ENCODE results near the gene MORN1. TPM values are rescaled to one million over a fixed set of nuclear protein-coding genes. Genes with fewer than 3 reads are reported as not detected.

Gene MORN1
- total and polyA plus RNA-seq, 2 of the 8 experiments (the other 6 are each of a cell fraction or from before 2014, with no cell fraction given) = 5.0 to 9.1 TPM

DNA sequence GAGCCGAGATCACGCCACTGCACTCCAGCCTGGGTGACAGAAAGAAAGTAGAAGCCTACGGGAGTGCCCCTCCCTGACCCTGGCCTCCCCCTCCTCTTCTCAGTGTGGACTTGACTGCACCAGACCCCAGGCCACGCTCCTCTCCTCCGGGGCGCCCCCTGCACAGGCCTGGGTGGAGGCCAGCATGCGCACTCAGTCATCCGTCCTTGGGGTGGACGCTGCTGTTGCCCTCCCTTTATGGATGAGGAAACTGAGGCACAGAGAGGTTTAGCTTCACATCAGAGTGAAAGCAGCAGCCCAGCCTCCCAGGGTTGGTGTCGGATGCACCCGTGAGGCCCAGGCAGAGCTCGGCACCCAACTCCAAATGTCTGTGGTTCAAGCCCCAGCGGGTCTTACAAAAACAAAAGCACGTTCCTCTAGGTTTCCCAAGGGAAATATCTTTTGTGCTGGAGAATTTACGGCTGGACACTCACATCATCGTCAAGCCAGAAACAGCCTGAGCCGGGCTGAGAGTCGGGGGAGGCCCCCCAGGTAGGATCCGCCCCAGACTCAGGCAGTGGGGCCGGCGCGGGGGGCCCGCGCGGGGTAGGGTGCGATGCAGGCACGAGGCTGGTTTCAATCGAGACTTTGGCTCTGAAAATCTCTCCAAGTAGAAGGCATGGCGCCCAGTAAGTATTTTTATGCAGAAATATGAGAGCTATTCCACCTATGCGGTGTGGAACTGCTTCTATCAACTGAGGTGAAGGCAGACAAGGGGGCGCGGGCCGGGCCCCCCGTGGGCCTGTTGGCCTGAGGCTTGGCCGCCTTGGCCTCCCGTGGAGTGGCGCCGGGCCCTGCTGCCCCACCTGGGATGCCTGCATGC lies 36.6 kb downstream of the MORN1 start (continued):
- TF ChIP-seq, protein P1, sequence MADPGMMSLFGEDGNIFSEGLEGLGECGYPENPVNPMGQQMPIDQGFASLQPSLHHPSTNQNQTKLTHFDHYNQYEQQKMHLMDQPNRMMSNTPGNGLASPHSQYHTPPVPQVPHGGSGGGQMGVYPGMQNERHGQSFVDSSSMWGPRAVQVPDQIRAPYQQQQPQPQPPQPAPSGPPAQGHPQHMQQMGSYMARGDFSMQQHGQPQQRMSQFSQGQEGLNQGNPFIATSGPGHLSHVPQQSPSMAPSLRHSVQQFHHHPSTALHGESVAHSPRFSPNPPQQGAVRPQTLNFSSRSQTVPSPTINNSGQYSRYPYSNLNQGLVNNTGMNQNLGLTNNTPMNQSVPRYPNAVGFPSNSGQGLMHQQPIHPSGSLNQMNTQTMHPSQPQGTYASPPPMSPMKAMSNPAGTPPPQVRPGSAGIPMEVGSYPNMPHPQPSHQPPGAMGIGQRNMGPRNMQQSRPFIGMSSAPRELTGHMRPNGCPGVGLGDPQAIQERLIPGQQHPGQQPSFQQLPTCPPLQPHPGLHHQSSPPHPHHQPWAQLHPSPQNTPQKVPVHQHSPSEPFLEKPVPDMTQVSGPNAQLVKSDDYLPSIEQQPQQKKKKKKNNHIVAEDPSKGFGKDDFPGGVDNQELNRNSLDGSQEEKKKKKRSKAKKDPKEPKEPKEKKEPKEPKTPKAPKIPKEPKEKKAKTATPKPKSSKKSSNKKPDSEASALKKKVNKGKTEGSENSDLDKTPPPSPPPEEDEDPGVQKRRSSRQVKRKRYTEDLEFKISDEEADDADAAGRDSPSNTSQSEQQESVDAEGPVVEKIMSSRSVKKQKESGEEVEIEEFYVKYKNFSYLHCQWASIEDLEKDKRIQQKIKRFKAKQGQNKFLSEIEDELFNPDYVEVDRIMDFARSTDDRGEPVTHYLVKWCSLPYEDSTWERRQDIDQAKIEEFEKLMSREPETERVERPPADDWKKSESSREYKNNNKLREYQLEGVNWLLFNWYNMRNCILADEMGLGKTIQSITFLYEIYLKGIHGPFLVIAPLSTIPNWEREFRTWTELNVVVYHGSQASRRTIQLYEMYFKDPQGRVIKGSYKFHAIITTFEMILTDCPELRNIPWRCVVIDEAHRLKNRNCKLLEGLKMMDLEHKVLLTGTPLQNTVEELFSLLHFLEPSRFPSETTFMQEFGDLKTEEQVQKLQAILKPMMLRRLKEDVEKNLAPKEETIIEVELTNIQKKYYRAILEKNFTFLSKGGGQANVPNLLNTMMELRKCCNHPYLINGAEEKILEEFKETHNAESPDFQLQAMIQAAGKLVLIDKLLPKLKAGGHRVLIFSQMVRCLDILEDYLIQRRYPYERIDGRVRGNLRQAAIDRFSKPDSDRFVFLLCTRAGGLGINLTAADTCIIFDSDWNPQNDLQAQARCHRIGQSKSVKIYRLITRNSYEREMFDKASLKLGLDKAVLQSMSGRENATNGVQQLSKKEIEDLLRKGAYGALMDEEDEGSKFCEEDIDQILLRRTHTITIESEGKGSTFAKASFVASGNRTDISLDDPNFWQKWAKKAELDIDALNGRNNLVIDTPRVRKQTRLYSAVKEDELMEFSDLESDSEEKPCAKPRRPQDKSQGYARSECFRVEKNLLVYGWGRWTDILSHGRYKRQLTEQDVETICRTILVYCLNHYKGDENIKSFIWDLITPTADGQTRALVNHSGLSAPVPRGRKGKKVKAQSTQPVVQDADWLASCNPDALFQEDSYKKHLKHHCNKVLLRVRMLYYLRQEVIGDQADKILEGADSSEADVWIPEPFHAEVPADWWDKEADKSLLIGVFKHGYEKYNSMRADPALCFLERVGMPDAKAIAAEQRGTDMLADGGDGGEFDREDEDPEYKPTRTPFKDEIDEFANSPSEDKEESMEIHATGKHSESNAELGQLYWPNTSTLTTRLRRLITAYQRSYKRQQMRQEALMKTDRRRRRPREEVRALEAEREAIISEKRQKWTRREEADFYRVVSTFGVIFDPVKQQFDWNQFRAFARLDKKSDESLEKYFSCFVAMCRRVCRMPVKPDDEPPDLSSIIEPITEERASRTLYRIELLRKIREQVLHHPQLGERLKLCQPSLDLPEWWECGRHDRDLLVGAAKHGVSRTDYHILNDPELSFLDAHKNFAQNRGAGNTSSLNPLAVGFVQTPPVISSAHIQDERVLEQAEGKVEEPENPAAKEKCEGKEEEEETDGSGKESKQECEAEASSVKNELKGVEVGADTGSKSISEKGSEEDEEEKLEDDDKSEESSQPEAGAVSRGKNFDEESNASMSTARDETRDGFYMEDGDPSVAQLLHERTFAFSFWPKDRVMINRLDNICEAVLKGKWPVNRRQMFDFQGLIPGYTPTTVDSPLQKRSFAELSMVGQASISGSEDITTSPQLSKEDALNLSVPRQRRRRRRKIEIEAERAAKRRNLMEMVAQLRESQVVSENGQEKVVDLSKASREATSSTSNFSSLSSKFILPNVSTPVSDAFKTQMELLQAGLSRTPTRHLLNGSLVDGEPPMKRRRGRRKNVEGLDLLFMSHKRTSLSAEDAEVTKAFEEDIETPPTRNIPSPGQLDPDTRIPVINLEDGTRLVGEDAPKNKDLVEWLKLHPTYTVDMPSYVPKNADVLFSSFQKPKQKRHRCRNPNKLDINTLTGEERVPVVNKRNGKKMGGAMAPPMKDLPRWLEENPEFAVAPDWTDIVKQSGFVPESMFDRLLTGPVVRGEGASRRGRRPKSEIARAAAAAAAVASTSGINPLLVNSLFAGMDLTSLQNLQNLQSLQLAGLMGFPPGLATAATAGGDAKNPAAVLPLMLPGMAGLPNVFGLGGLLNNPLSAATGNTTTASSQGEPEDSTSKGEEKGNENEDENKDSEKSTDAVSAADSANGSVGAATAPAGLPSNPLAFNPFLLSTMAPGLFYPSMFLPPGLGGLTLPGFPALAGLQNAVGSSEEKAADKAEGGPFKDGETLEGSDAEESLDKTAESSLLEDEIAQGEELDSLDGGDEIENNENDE (IDR thresholded peaks at IDR 0.05; ENCODE audit: insufficient replicate concordance, low read length) = no peak
- TF ChIP-seq CHD1 (IDR thresholded peaks at IDR 0.05; ENCODE audit: low read depth, low read length) (no peak), BCL11A (IDR thresholded peaks at IDR 0.05; ENCODE audit: low read depth in 2 of 2, low read length in 2 of 2) (no peak), TBP (IDR thresholded peaks at IDR 0.05; ENCODE audit: low read depth, low read length) (no peak), RBBP5 (IDR thresholded peaks at IDR 0.05; ENCODE audit: borderline replicate concordance, low read depth, low read length) (no peak), EP300 (IDR thresholded peaks at IDR 0.05; ENCODE audit: borderline replicate concordance in 1 of 2, low read depth in 2 of 2, low read length in 2 of 2) (no peak)

Data from H1 (cell line).